GM23248 (cell line): ENCODE data around the gene HSD17B2.

Source experiments
- EZH2 ChIP-seq: fragments of 200-600 bp; sonication (generic); IDR thresholded peaks from 2 replicates; pipeline ENCODE4 v1.6.1; 2018; ENCODE audit warnings: antibody characterized with exemption, mild to moderate bottlenecking; ENCODE audit not compliant: insufficient read depth, poor library complexity, severe bottlenecking
- EZH2phosphoT487 ChIP-seq: fragments of 200-600 bp; sonication (generic); IDR thresholded peaks from 2 replicates; pipeline ENCODE4 v1.6.1; 2018; ENCODE audit warnings: antibody characterized with exemption, moderate library complexity, mild to moderate bottlenecking, low read depth; ENCODE audit not compliant: insufficient read depth

DNA sequence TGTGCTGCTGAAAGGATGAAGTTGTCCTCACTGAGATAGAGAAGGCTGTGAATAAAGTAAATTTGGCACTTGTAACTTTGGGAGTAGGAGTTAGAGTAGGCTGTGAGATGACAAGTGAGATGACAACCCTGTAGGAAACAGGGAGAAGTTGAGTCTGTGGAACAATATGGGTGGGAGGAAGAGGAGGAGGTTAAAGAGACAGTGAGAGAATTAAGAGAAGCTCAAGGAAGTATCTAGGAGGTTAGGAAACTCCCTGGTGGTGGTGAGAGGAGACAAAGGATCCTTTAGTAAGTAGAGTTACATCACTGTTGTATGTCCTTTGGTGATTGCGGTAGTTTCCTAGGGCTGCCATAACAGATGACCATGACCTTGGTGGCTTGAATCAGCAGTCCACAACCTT, 10.7 kb upstream of the HSD17B2 start:
- TF ChIP-seq EZH2 (no peak), EZH2phosphoT487 (no peak)
